NOMO-1 (cell line): ENCODE measurements around the gene GTSE1.

Source experiments
- DNase-seq, 2 experiments: peaks; one replicate each; lab custom pipeline; 2025; ENCODE audit not compliant: unreplicated experiment in 2 of 2; lab: John Stamatoyannopoulos, UW

The GTSE1 gene

DNA sequence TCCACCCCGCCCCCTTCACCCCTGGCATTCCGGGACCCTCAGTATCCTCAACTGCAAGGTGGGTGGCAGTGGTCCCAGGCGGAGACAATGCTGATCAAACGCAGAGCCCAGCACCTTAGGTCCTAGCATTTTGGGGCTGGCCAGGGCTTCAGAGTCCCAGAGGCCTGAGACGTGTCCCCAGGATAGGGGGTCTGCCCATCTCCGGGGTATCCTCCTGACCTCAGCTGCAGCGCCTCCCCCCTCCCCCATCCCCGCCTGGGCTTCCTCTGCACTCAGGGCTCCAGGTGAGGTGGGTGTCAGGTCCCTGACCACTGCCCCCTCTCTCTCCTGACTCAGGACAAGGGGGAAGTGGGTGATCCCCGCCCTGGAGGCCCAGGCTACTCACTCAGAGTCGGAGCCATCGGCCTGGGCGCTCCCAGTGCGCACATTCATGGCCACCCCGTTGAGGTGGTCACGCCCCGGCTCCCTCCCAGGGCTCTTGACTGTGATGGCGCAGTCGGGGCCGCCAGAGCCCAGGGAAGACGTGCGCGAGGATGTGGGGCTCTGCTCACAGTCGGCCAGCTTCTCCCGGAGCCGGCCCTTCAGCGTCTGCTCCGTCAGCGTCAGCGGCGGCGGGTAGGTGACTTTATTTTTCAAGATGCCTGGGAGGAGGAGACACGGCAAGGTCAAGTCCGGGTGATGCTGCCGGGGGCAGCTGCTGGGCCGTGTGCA lies 67.1 kb downstream of the GTSE1 start:
- no peak for DNase-seq

DNA sequence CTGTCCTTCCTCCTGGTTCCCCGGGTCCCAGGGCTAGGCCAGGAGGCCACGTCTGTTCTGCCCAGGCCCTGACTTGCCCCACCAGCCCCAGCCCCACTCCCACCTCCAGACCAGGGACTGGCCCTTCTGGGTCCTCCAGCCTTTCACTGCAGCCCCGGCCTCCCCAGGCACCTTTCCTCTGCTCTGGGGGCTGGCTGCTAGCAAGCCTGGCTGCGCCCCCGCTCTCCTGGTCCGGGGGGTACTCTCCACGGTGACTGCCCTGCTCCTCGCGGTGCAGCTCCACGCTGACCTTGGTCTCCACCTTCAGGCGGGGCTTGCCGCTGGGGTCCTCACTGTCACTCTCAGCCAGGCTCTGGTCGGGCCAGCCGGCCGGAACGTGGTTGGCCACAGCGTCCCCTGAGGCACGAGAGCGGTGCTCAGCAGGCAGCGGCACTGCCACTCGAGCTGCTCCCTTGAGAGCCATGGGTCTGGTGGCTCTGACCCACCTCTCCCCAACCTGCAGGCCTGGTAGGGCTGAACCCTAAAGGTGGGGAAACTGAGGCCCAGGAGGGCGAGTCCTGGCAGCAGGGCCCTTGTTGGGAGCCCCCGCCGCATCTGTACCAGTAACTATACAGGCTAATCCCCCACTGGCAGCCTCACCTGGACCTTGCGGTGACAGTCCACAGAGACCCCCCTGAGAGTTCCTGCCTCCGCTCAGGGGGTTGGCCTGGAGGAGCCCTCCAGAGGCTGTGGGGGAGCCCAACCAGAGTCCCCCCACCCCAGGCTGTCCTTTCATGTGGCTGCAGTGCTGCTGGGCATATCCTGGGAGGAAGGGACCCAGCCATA lies 67.9 kb downstream of the GTSE1 start:
- no peak for DNase-seq

DNA sequence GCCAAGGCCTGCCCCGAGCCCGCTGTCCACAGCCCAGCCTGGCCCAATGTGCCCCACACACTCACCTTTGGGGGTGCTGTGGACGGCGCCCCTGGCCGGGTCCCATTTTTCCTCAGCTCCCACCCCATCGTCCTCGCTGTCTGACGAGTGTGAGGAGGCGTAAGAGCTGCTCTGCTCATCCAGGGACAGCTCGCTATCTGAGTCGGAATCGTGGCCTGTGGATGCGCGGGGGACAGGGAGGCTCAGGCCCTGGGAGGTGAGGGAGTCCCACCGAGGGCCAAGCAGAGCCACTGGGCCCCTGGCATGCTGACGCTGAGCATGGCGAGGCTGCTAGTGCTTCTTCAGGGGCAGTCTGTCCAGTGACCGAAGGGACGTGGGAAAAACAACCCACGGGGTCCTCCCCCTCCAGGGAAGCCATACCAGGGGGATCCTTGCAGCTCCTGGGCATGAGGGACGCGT lies 68.5 kb downstream of the GTSE1 start:
- no peak for DNase-seq

DNA sequence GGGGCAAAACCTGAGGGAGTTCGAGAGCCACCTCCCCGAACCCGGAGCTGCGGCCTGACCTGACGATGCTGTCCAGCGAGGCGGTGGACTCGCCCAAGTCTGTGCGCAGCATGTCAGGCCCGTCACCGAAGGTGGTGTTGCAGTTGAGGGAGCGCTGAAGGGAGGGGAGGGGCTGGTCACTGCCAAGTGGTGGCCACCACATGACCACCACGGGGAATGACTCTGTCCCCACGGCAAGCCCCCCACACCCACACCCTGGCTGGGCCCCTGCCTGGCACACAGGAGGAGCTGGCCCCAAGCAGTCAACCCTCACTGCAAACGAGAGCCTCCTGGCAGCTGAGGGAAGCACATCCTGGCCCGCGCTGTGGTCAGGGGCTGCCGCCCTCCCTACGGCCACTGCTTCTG lies 69.7 kb downstream of the GTSE1 start:
- DNase-seq: no peak

DNA sequence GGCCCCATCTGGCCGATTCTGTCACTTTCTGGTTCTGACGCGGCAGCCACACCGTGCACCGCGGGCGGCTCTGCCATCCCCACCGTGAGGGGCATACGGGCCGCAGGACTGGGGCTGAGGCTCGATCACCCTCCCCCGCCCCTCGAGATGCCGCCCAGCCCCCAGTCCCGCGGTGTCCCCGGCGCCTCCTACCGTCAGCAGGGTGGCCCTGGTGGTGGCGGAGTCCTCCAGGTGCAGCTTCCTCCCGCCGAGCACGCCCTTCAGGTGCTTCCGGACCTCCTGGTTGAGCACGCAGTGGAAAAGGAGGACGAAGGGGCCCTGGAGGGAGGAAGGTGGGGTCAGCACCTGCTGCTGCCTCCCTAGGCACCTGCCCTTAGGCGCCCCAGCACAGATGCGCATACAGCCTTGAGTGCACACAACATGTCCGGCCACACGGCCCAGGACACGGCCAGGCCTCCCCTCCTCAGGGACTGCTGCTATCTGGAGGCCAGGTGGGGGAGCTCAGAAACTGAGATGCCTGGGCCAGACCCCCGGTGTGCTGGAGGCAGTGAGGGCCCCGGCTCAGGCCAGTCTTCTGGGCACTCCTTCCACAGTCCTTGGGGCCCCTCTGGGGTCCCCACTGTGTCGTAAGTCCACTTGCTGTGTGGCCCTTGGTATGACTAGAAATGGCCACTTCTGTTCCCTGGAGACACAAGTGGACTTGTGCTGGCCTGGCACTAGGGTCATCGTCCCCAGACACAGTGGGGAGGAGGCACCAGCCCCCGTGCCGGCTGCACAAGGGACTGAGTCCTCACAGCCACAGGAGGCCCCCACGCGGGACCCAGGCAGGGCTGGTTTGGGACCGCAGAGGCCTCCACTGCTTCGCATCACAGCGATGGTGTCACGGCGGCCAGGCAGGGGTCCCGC lies 70.4 kb downstream of the GTSE1 start:
- no peak for DNase-seq

DNA sequence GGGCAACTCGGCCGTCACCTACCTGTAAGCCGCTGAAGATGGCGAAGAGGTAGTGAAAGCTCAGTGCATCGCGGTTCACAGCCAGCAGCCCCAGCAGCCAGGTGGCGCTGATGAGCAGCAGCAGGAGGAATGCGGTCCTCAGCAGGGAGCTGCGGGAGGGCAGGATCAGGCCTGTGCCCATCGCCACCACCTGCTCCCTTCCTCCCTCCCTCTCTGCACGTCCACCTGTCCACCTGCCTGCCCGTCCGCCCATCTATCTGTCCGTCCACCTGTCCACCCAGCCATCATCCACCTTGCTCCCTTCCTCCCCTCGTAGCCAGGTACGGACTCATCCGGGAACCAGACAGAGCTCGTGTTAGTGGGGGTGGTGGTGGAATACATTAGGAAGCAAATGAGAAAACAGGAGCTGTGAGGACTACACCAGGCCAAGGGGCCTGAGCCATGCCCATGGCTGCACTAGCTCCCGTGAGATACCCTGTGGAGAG lies 71.1 kb downstream of the GTSE1 start:
- DNase-seq: peak; percentile 23 to 29

DNA sequence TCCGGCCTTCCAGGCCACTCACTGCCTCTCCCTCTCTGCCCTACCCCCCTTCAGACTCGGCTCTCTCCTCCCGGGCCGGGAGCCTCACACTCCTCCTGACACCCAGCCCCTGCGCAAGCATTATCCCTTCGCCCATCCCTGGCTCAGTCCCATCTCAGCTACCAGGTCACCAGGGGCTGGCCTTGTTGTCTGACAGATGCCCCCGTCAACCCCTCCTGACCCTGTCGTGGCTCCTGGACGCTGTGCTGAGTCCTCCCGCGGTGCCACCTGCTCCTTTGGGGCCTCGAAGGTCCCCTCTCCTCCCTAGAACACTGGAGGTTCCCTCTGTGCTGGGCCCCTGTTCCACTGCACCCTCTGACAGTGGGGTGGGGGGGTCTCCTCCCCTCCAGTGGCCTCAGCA lies 71.8 kb downstream of the GTSE1 start:
- DNase-seq: no peak

DNA sequence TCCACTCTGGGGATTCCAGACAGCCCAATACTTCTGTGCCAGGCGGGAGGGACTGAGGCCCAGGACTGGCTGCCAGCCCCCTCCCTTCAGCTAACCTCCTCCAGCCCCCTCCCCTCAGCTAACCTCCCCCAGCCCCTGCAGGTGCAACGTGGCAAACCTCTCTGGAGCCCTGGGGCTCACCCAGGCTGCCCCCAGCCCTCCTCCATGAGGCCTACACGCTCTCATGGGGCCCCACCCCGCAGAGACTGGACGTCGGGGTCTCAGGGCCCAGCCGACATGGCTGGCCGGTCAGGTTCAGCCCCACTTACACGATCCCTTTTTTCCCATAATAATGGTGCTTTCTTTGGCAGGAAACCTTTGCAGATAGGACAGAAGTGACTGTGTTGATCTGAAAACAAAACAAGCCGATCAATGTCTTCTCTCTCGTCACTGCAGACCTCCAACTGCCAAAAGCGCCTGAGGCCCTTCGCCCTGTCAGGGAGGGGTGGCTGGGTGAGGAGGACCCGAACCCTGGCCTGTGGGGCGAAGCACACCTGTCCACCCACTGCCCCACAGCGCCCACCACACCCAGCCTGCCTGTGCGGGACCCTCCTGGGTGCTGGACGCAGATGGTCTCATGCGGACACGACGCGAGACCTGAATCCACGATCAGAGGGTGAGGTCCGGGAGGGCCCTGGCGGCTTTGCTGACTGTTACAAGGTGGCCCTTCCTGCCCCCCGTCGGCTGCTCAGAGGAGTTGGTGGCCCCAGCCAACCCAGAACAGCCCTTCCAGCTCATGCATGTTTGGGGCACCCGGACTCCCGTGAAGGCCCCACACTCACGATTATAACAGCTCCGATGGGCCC lies 72.4 kb downstream of the GTSE1 start:
- DNase-seq: no peak

DNA sequence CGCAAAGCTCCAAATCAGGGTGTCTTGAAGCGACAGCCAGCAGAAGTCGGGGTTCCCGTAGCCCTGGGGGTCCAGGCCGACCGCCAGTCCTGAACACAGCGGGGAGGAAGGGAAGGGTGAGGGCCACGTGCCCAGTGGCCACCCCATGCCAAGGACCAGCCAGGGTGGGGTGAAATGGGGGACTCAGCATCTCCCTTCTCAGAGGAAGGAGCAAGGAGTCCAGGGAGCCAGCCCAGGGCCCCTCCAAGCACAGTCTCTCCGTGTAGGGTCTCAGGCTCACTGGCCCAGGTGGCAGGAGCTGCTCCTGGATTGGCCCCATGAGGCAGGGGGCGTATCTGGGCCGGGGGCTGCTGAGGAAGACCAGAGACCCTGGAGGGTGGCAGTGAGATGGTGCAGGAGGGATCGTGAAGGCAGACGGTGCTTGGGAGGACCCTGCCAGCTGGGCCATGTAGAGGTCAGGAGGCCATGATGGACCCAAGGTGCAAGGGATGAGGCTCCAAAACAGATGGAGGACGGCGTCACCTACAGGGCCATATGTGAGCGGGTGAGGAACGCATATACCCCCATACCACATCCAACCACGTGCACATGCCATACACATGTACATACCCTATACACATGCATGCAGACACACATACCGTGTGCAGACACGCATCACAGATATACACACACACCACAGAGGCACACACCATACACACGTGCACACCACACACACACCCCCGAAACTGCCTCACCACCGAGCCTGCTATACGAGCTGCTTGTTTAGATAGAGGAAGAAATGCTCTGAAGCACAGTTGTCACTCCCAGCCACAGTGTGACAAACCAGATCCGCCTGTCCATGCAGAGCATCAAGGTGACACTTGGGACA lies 73.3 kb downstream of the GTSE1 start:
- DNase-seq: no peak

DNA sequence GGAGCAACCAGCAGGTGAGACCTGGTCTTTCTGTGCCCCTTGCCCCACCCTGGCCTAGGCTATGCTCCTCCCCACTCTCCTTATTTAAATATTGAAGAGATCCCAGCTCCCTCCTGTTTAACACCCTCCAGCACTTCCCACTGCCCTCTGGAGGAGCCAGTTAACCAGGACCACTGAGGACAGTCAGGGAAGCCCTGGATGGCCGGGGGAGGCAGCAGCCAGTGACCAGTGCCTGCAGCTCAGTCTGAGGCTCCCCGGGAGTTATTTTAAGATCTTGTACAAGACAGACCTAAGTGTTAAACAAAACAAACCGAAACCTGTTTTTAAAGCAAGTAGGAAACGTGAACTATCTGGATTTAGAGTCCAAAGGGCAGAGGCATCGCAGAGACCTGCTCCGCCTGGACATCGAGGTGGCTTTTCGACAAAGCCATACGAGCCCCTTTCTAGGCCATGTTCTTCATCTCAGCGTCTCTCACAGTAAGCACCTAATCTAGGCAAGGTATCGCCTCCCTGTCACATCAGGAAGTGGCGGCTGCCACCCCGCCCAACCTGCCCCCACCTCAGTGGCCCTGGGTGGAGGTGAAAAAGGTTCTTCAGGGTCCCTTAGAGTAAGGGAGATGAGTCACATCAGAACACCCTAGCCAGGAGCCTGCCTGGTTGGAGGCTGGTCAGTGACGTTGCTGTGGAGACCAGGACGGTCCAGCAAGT lies 74.1 kb downstream of the GTSE1 start:
- DNase-seq: no peak

DNA sequence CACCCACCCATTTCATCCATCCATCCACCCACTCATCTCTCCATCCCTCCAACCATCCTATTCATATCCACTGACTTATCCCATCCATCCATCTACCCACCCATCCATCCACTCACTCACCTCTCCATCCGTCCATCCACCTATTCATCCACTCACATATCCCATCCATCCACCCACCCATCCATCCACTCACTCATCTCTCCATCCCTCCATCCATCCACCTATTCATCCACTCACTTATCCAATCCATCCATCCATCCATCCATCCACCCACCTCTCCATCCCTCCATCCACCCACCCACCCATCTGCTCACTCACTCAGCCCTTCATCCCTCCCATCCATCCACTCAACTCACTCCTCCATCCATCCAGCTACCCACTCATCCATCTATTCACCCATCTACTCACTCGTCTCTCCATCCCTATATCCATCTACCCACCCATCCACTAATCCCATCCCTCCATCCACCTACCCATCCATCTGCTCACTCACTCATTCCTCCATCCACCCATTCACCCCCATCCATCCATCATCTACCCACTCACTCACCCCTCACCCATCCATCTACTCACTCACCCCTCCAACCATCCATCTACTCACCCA lies 75.1 kb downstream of the GTSE1 start:
- DNase-seq: no peak

DNA sequence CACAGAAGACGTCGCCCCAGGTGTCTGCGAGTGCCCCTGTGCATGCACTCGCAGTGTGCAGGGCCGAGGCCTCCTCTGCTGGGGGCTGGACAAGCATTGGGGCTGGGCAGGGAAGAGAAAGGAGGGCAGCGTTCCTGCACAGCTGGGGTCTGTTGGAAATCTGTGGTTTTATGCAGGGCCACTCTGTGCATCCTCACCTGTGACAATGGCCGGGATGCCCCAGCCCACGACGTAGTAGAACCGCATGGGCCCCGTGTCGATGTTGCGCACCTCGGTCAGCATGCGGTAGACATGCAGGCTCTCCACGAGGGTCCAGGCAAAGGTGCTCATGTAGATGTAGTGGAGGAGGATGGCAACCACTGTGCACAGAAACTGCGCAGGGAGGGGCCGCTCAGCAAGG lies 76.0 kb downstream of the GTSE1 start:
- no peak for DNase-seq

DNA sequence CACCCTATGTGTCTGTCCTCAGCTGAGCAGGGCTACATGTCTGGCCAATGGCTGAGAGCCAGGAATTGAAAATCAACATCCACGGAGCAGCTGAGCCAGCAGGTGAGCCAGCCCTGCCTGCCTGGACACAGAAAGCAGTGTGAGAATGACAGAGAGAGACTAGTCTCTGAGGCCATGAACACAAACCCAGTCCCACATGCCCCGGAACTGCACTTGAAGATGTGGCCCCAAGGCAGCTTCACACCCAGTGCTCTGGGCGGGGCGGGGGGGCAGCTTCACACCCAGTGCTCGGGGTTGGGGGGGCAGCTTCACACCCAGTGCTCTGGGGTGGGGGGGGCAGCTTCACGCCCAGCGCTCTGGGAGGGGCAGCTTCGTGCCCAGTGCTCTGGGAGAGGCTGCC lies 76.5 kb downstream of the GTSE1 start:
- DNase-seq: no peak

DNA sequence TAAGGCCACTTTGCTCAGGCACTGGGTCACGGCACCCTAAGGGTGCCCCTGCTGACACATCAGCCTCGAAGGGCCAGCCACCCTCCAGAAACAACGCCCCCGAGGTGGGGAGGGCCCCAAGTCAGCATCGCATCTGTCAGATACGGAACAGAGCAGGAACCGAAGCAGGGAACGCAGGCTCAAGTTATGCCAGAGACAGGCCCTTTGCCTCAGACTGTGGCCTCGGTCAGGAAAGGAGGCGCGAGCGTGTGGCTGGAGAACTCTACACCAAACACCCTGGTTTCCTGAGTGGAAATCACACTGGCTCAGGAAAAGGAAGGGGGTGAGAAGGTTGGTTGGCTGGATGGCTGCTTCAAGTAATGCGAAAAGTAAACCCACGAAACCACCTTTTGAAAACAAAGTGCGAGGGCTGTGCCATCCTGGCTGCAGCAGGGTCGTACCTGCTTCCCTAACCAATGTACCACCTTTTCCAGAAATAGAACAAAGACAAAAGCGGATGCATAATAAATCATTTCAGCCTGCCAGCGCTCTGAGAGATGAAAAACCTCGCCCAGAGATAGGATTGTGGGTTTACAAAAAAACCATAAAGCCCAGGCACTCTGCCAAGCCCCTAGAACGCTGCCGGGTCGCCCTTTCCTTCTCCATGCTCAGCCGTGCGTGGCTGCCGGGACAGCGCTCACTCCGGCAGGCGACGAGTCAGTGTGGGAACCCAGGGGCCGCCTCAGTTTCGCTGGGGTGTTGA lies 77.4 kb downstream of the GTSE1 start:
- no peak for DNase-seq

DNA sequence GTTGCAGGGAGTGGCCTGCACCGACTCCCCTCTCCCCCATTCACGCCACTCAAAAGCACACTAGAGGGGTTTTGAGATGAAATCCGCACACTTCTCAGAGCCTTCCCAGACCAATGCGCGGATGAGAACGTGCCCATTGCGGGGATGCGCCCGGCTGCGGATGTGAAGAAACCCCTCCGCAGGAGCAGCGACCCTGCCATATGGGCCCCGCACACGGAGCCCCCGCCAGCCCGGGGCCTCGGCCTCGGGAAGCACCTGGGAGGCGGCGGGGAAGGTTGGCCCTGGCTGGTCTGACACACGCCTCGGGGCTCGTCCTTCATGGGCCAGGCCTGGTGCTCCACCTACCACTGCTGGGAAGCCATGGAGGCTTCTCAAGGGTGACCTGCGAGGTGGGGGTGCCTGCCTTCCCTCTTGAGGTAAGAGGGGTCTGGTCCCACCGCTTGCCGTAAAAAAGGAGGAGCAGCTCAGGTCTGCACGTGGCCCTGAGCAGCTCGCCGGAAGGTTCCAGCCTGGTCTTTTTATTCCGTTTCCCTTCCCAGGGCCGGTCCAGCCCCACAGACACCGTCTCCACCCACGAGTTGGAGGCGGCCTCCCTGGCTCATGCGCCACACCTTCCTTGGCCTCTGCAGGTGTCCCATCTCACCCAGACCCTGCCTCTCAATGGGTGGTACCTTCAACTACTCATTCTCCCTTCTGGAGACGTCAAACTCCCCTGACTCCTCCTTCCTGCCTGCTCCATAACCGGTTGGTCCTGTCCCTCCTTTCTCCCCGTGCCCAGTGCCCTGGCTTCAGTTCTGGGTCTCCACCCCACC lies 78.2 kb downstream of the GTSE1 start:
- no peak for DNase-seq

DNA sequence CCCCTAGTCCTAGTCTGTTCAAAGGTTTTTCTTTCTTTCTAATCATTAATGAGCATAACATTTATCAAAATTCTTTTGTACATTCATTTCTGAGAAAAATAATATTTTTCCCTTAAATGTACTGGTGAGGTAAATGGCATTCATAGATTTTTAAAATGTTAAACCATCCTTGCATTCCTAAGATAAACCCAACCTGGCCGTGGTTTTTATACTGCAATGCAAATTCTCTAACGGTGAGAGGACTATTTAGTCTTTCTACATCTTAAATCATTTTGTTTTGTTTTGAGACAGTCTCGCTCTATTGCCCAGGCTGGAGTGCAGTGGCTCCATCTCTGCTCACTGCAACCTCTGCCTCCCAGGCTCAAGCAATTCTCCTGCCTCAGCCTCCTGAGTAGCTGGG lies 79.4 kb downstream of the GTSE1 start:
- no peak for DNase-seq
